ENCODE measurements around the gene ATXN1.

ATXN1 gene

GRCh38 chr6:16737925-16738324, 23.3 kb downstream of the ATXN1 start:
- Histone ChIP-seq H4K91ac (ENCODE audit: low read depth, low read length, poor library complexity) (no peak overlapping the region), H3K79me1 (ENCODE audit: low read depth, low read length) (no peaks in the 10 kb centered on the region), H3K4me1 (ENCODE audit: control insufficient read depth in 2 of 2, insufficient read depth in 1 of 2, low read depth in 1 of 2, low read length in 2 of 2) (peaks cover 0 to 1% of the 10 kb centered on the region in 2 donors), H2BK15ac (ENCODE audit: low read length) (no peak overlapping the region), H2AK5ac (ENCODE audit: low read depth, low read length) (no peak overlapping the region), H3K4me3 (ENCODE audit: low read length in 2 of 2) (no peak overlapping the region), H3K14ac (ENCODE audit: low read length) (no peak overlapping the region), H2BK5ac (ENCODE audit: low read length) (no peak overlapping the region), H2AFZ (ENCODE audit: low read length) (no peak overlapping the region), H3K18ac (ENCODE audit: low read length) (no peak overlapping the region), H3K9ac (ENCODE audit: low read depth, low read length, poor library complexity) (no peak overlapping the region), H3K27ac (replicated peaks; ENCODE audit: low read length) (no peak overlapping the region), H3K9me3 (replicated peaks in 1 of 2; ENCODE audit: control insufficient read depth in 2 of 2, insufficient read depth in 1 of 2, low read depth in 1 of 2, low read length in 2 of 2) (peaks cover 0 to 5% of the 10 kb centered on the region in 2 donors), H3K4me2 (ENCODE audit: insufficient read depth, low read length, poor library complexity, severe bottlenecking) (no peak overlapping the region), H4K8ac (ENCODE audit: low read depth, low read length) (no peak overlapping the region), H3K4ac (ENCODE audit: low read length) (no peak overlapping the region), H2BK12ac (ENCODE audit: low read length) (no peak overlapping the region), H3K23ac (ENCODE audit: low read depth, low read length, poor library complexity) (no peak overlapping the region), H2BK120ac (ENCODE audit: low read depth, low read length) (no peak overlapping the region), H3K36me3 (replicated peaks in 1 of 2; ENCODE audit: control insufficient read depth in 2 of 2, insufficient read depth in 2 of 2, low read length in 2 of 2) (no peaks in the 10 kb centered on the region), H3K27me3 (ENCODE audit: control insufficient read depth in 3 of 3, insufficient read depth in 3 of 3, low read depth in 1 of 3, low read length in 3 of 3) (no peaks in the 10 kb centered on the region)
- no peak for DNase-seq (ENCODE audit: low spot score)
- WGBS, 2 donors (ENCODE audit: extremely low coverage in 2 of 2, insufficient read length in 2 of 2, insufficient replicate concordance in 1 of 2) = no CpG with 5 or more reads among the region's 5 CpGs

GRCh38 chr6:16736856-16737775, 24.1 kb downstream of the ATXN1 start:
- H3K27me3 ChIP-seq (ENCODE audit: control insufficient read depth in 3 of 3, insufficient read depth in 3 of 3, low read depth in 1 of 3, low read length in 3 of 3) = no peaks in the 10 kb centered on the region
- H3K36me3 ChIP-seq (replicated peaks in 1 of 2; ENCODE audit: control insufficient read depth in 2 of 2, insufficient read depth in 2 of 2, low read length in 2 of 2) = no peaks in the 10 kb centered on the region
- peaks cover 0 to 1% of the 10 kb centered on the region in 2 donors for H3K4me1 ChIP-seq (ENCODE audit: control insufficient read depth in 2 of 2, insufficient read depth in 1 of 2, low read depth in 1 of 2, low read length in 2 of 2)
- no peak overlapping the region for H4K91ac ChIP-seq (ENCODE audit: low read depth, low read length, poor library complexity)
- no peak overlapping the region for H4K8ac ChIP-seq (ENCODE audit: low read depth, low read length)
- H3K9ac ChIP-seq (ENCODE audit: low read depth, low read length, poor library complexity) = no peak overlapping the region
- H3K9me3 ChIP-seq (replicated peaks in 1 of 2; ENCODE audit: control insufficient read depth in 2 of 2, insufficient read depth in 1 of 2, low read depth in 1 of 2, low read length in 2 of 2) = peaks cover 0 to 5% of the 10 kb centered on the region in 2 donors
- no peak overlapping the region for H2BK5ac ChIP-seq (ENCODE audit: low read length)
- no peaks in the 10 kb centered on the region for H3K79me1 ChIP-seq (ENCODE audit: low read depth, low read length)
- no peak overlapping the region for H3K14ac ChIP-seq (ENCODE audit: low read length)
- no peak overlapping the region for H3K27ac ChIP-seq (replicated peaks; ENCODE audit: low read length)
- no peak overlapping the region for H3K4ac ChIP-seq (ENCODE audit: low read length)
- no peak overlapping the region for H2AK5ac ChIP-seq (ENCODE audit: low read depth, low read length)
- no peak overlapping the region for H2BK12ac ChIP-seq (ENCODE audit: low read length)
- no peak overlapping the region for H3K23ac ChIP-seq (ENCODE audit: low read depth, low read length, poor library complexity)
- H2BK15ac ChIP-seq (ENCODE audit: low read length) = no peak overlapping the region
- H2AFZ ChIP-seq (ENCODE audit: low read length) = no peak overlapping the region
- no peak overlapping the region for H2BK120ac ChIP-seq (ENCODE audit: low read depth, low read length)
- H3K18ac ChIP-seq (ENCODE audit: low read length) = no peak overlapping the region
- DNase-seq (ENCODE audit: low spot score) = no peak
- H3K4me3 ChIP-seq (ENCODE audit: low read length in 2 of 2) = no peak overlapping the region
- no CpG with 5 or more reads among the region's 5 CpGs for WGBS, 2 donors (ENCODE audit: extremely low coverage in 2 of 2, insufficient read length in 2 of 2, insufficient replicate concordance in 1 of 2)
- H3K4me2 ChIP-seq (ENCODE audit: insufficient read depth, low read length, poor library complexity, severe bottlenecking) = no peak overlapping the region

DNA sequence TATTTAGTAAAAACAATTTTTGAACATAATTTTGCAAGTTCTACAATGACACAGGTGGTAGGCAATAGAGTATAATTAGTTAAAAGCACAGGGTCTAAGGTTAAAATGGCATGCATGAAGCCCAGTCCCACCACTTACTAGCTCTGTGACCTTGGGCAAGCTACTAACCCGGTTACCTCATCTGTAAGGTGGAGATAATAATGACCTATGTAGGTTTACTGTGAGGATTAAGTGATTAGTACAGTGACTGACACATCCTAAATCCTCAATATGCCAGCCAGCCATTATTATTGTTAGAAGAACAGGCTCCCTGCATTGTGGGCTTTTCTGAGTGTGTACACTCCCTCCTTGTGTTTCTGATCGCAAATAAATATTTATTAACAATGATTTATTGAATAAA, 26.2 kb downstream of the ATXN1 start:
- no peak for DNase-seq (ENCODE audit: low spot score)
- no peak overlapping the region for H3K4me2 ChIP-seq (ENCODE audit: insufficient read depth, low read length, poor library complexity, severe bottlenecking)
- peaks cover 0 to 1% of the 10 kb centered on the region in 2 donors for H3K4me1 ChIP-seq (ENCODE audit: control insufficient read depth in 2 of 2, insufficient read depth in 1 of 2, low read depth in 1 of 2, low read length in 2 of 2)
- H4K8ac ChIP-seq (ENCODE audit: low read depth, low read length) = no peak overlapping the region
- H3K36me3 ChIP-seq (replicated peaks in 1 of 2; ENCODE audit: control insufficient read depth in 2 of 2, insufficient read depth in 2 of 2, low read length in 2 of 2) = no peaks in the 10 kb centered on the region
- no peak overlapping the region for H2BK12ac ChIP-seq (ENCODE audit: low read length)
- H2BK120ac ChIP-seq (ENCODE audit: low read depth, low read length) = no peak overlapping the region
- no peak overlapping the region for H2BK15ac ChIP-seq (ENCODE audit: low read length)
- peaks cover 0 to 5% of the 10 kb centered on the region in 2 donors for H3K9me3 ChIP-seq (replicated peaks in 1 of 2; ENCODE audit: control insufficient read depth in 2 of 2, insufficient read depth in 1 of 2, low read depth in 1 of 2, low read length in 2 of 2)
- no peak overlapping the region for H3K9ac ChIP-seq (ENCODE audit: low read depth, low read length, poor library complexity)
- H2AFZ ChIP-seq (ENCODE audit: low read length) = no peak overlapping the region
- no CpG with 5 or more reads among the region's 2 CpGs for WGBS, 2 donors (ENCODE audit: extremely low coverage in 2 of 2, insufficient read length in 2 of 2, insufficient replicate concordance in 1 of 2)
- H2AK5ac ChIP-seq (ENCODE audit: low read depth, low read length) = no peak overlapping the region
- H3K27ac ChIP-seq (replicated peaks; ENCODE audit: low read length) = no peak overlapping the region
- no peak overlapping the region for H2BK5ac ChIP-seq (ENCODE audit: low read length)
- no peak overlapping the region for H3K18ac ChIP-seq (ENCODE audit: low read length)
- no peak overlapping the region for H3K4ac ChIP-seq (ENCODE audit: low read length)
- H3K27me3 ChIP-seq (ENCODE audit: control insufficient read depth in 3 of 3, insufficient read depth in 3 of 3, low read depth in 1 of 3, low read length in 3 of 3) = no peaks in the 10 kb centered on the region
- H4K91ac ChIP-seq (ENCODE audit: low read depth, low read length, poor library complexity) = no peak overlapping the region
- H3K4me3 ChIP-seq (ENCODE audit: low read length in 2 of 2) = no peak overlapping the region
- no peak overlapping the region for H3K14ac ChIP-seq (ENCODE audit: low read length)
- no peak overlapping the region for H3K23ac ChIP-seq (ENCODE audit: low read depth, low read length, poor library complexity)
- no peaks in the 10 kb centered on the region for H3K79me1 ChIP-seq (ENCODE audit: low read depth, low read length)

DNA sequence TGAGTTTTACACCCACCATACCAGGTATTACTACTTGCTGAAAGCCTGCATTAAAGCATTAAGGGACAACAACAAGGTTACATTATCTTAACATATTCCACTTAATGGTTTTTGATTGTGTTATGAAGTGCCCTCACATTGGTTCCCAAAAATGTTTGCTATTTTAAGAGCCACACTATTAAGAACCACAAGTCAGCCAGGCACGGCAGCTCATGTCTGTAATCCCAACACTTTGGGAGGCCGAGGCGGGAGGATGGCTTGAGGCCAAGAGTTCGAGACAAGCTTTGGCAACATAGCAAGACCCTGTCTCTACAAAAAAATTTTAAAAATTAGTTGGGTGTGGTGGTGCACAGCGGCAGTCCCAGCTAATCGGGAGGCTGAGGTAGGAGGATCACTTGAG, 28.2 kb downstream of the ATXN1 start:
- Histone ChIP-seq H2AFZ (ENCODE audit: low read length) (no peak overlapping the region), H3K36me3 (replicated peaks in 1 of 2; ENCODE audit: control insufficient read depth in 2 of 2, insufficient read depth in 2 of 2, low read length in 2 of 2) (no peaks in the 10 kb centered on the region), H3K4me3 (ENCODE audit: low read length in 2 of 2) (no peak overlapping the region), H3K9ac (ENCODE audit: low read depth, low read length, poor library complexity) (no peak overlapping the region), H3K27ac (replicated peaks; ENCODE audit: low read length) (no peak overlapping the region), H3K4me1 (ENCODE audit: control insufficient read depth in 2 of 2, insufficient read depth in 1 of 2, low read depth in 1 of 2, low read length in 2 of 2) (peaks cover 0 to under 1% of the 10 kb centered on the region in 2 donors), H2BK15ac (ENCODE audit: low read length) (no peak overlapping the region), H4K8ac (ENCODE audit: low read depth, low read length) (no peak overlapping the region), H3K4me2 (ENCODE audit: insufficient read depth, low read length, poor library complexity, severe bottlenecking) (no peak overlapping the region), H3K79me1 (ENCODE audit: low read depth, low read length) (no peaks in the 10 kb centered on the region), H3K27me3 (ENCODE audit: control insufficient read depth in 3 of 3, insufficient read depth in 3 of 3, low read depth in 1 of 3, low read length in 3 of 3) (no peaks in the 10 kb centered on the region), H2BK120ac (ENCODE audit: low read depth, low read length) (no peak overlapping the region), H2AK5ac (ENCODE audit: low read depth, low read length) (no peak overlapping the region), H3K18ac (ENCODE audit: low read length) (no peak overlapping the region), H3K14ac (ENCODE audit: low read length) (no peak overlapping the region), H3K23ac (ENCODE audit: low read depth, low read length, poor library complexity) (no peak overlapping the region), H4K91ac (ENCODE audit: low read depth, low read length, poor library complexity) (no peak overlapping the region), H3K4ac (ENCODE audit: low read length) (no peak overlapping the region), H2BK5ac (ENCODE audit: low read length) (no peak overlapping the region), H2BK12ac (ENCODE audit: low read length) (no peak overlapping the region), H3K9me3 (replicated peaks in 1 of 2; ENCODE audit: control insufficient read depth in 2 of 2, insufficient read depth in 1 of 2, low read depth in 1 of 2, low read length in 2 of 2) (peaks cover 0 to 3% of the 10 kb centered on the region in 2 donors)
- DNase-seq (ENCODE audit: low spot score) = no peak
- no CpG with 5 or more reads among the region's 6 CpGs for WGBS, 2 donors (ENCODE audit: extremely low coverage in 2 of 2, insufficient read length in 2 of 2, insufficient replicate concordance in 1 of 2)
